ENCODE measurements around the gene PRTFDC1. TPM values are rescaled to one million over a fixed set of nuclear protein-coding genes. Genes with fewer than 3 reads are reported as not detected.
"Not testable (repeated sequence)": the region's sequence is repeated elsewhere in the genome, so short reads cannot be mapped to it uniquely, and the experiment has no call there.

Gene PRTFDC1
- total RNA-seq, 1 donor from 2014 or later: 0.63 TPM

DNA sequence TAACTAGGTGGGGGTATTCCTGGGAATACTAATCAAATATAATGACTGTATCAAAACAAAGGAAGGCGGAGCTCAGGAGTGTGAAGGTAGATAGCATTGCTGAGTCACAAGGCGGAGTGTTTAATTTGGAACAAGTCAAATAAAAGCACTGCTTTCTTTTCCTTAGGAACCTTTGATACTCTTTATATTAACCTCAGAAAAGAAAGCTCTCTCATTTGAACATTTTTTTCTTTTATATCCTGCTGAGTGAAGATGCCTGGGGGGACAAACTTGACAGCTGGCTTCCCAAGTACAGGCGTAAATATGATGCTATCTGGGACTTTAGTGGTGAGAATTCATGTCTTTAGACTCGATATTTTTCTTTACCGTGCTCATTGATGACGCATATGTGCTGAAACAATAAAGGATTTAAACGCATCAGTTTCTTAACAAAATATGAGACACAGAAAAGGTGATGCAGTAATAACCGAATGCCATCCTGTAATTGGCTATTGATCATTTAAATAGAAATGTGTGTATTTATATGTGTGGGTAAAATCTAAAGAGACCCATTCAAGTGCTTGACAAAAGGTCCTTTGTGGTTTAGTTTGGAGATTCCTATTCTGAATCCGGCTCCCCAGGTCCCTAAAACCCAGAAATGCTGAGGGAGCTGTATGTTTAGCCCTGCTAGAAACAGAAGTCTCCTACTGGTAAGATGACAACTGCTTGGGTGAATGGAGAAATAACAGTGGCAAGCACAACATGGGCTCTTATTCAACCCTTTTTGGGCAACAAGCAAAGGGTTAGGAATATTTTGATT is 102.7 kb downstream of the PRTFDC1 start:
- DNase-seq (ENCODE audit: low spot score): no peak

DNA sequence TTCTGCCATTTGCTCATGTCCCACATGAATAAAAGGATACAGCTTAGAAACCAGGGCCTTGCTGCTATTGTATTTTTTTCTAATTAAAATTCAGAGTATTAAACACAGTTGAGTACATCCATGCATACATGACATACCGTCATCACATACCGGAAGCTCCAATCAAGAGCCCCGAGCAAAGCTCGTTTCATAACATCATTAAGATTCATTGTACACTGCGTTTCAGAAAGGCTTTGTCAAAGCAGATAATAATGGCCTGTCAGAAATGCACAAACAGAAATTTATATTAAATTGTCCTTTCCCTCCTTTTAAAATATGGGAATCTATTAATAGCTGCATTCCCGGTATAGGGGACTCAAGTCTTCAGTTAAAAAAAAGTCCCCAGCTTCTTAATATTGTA is 103.4 kb downstream of the PRTFDC1 start:
- no peak for ATAC-seq
- no peak for DNase-seq (ENCODE audit: low spot score)

More for the DNA sequence above, 102.7 kb downstream of the PRTFDC1 start:
- no peak for ATAC-seq

DNA sequence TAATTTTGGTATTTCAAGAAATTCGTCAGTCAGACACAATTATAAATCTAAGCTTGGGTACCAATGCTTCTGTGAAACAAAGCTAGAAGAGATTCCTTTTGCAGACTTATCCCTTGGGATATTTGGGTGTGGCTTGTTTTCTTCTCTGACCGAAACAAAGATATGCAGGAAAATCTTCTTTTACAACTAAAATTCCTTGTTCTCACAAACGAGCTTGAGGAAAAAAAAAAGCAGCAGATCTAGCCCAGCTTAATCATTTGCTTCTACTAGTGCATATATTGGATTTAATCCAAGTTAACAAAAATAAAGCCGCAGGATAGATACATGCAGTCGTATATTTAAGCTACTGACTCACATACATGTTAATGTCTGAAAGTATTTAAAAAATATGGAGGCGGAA is 104.2 kb downstream of the PRTFDC1 start:
- DNase-seq (ENCODE audit: low spot score): no peak
- ATAC-seq: no peak

DNA sequence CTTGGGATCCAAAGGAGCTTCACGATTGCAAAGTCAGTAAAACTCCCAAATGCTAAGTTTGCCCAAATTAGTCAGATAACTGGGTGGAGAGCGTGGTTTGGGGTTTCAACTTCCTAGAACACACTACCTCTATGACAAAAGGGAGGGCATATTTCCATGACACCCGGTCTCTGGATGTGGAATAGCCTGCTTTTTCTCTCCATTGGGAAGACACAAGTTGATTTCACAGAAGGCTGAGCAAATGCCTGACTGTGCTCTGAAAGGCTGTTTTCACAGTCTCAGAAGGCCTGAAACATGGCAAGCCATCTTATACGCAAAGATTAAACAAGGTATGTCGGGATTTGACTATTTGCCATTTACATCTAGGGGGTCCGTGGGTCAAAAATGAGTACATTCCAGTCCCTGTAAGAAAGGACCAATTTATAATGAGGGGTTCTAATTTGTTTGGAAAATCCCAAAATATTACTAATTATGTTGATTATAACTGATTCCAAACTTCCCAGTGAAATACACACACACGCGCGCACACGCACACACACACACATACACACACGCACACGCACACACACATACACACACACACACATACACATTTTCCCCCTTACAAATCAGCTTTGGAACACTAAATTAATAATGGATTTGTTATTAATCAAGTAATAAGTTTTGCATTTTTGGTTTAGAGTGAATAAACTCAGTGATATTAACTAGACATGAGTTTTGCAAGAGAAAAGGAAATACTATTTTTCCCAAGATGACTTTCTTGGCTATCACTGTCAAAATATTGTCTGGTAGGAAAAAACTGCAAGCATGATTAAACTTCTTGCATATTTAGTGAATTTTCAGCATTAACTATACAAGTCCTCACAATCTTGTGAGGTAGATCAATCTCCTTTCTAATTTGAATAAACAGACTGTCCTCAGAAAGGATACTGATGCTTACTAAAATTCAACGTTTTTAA is 105.0 kb downstream of the PRTFDC1 start:
- DNase-seq (ENCODE audit: low spot score) (no peak), ATAC-seq (no peak)

DNA sequence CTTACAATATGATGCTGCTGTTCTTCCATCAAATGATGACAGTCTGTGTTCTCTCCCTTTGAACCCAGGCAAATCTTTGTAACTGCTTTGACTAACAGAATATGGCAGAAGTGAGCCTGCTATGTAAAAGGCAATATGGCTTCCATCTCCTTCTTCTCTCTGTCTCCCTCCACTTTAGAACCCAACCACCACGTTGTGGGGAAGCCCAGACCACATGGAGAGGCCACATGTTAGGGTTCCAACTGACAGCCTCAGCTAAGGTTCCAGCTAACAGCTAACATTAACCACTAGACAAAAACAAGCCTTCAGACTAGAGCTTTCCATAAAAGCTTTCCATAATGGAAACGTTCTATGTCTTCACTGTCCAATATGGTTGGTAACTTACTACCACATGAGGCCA is 107.7 kb downstream of the PRTFDC1 start:
- ATAC-seq (no peak), DNase-seq (ENCODE audit: low spot score) (no peak)

DNA sequence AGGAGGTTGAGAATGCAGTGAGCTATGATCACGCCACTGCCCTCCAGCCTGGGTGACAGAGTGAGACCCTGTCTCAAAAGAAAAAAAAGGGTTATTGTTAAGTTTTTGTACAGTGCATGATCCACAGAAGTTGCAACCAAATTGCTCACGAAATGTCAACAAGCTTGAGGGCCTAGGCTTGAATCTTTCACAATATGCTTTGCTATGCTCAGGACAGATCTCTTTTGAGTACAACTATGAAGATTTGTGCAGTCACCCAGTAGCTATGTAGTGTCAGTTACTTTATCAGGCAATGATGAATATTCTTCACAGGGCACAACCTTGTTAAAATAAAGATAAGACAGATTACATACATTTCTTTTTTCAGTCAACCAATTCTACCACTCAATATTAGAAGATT is 109.2 kb downstream of the PRTFDC1 start:
- DNase-seq (ENCODE audit: low spot score): no peak
- ATAC-seq: no peak

DNA sequence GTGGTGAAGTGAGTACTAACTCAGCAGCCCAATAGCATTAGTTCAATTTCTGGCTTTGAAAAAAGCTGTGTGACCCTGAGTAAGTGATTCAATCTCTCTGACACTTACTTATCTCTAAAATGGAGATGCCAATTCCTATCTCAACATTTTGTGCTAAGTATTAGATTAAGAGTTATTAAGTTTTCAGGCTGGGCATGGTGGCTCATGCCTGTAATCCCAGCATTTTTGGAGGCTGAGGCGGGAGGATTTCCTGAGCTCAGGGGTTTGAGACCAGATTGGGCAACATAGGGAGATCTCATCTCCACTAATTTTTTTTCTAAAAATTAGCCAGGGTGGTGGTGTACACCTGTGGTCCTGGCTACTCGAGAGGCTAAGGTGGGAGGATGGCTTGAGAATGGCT is 109.5 kb downstream of the PRTFDC1 start:
- no peak for DNase-seq (ENCODE audit: low spot score)
- no peak for ATAC-seq

DNA sequence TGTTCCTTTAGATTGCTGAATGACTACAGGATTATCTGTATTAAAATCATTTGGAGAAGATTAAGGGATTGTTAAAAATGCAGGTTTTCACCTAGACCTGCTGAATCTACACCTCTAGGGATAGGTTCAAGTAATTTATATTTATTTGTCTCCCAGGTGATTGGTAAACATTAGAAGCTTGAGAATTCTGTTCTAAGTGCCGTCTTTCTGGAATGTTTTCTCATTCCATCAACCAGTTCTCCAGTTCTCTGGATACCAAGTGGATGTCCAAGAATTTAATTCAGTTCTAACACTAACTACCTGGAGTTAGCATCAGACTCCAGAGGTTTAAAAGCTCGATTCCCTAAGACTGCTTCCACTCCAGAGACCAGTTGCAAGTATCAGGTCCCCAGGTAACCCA is 110.9 kb downstream of the PRTFDC1 start:
- ATAC-seq (no peak), DNase-seq (ENCODE audit: low spot score) (no peak)

DNA sequence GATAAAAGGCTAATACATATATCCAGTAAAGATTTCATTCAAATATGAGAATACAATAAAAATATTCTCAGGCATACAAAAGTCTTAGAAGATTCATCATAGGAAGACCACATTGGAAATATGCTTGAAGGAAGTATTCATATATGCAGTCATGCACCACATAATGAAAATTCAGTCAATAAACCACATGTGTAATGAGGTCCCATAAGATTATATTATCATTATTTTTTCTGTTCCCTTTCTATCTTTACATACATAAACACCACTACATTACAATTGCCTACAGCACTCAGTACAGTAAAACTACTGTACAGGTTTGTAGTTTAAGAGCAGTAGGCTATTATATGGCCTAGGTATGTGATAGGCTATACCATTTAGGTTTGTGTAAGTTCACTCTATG is 111.6 kb downstream of the PRTFDC1 start:
- no peak for ATAC-seq

DNA sequence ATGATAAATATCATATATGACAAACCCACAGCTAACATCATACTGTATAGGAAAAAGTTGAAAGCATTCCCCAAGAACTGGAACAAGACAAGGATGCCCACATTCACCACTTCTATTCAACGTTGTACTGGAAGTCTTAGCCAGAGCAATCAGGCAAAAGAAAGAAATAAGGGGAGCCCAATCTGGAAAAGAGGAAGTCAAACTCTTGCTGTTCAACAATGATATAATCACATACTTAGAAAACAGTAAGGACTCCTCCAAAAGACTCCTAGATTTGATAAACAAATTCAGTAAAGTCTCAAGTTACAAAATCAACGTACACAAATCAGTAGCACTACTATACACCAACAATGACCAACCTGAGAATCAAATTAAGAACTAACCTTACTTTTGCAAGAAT is 114.6 kb downstream of the PRTFDC1 start:
- DNase-seq (ENCODE audit: low spot score); ATAC-seq: not testable (repeated sequence)

More for the DNA sequence above, 111.6 kb downstream of the PRTFDC1 start:
- no peak for DNase-seq (ENCODE audit: low spot score)

DNA sequence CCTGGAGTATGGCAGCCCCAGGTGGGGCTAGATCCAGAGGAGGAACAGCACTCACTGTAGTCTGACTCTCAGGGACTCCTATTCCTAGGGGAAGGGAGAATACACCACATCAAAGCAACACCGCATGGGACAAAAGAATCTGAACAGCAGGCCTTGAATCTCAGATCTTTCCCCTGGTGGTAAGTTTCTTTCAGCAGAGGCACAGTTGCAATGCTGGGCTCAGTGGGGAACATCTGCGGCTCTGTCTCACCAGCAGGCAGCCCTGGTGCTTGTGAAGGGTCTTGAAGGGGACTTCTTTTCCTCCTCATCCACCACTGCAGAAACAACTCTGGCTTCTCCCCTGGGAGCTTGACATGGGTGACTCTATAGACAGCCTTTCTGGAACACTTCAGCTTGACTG is 117.5 kb downstream of the PRTFDC1 start:
- DNase-seq (ENCODE audit: low spot score) (no peak), ATAC-seq (no peak)

DNA sequence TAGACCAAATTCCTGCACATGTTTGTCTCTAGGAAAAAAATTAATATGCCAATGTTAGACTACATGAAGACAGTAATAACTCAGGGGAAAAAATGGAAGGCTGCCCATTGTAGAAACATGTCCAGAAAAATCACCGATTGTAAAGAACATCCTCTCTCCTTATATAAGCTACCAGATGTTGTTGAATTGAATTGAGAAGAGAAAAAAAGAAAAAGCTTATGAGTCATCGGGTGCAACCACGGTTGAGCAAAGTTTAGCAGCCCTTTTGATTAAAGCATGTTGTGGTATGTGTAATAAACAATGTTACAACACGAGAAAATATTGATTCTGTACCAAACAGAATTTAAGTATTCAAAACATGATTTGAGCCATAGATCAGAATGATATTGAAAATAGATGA is 126.4 kb downstream of the PRTFDC1 start:
- no peak for DNase-seq (ENCODE audit: low spot score)
- no peak for ATAC-seq

DNA sequence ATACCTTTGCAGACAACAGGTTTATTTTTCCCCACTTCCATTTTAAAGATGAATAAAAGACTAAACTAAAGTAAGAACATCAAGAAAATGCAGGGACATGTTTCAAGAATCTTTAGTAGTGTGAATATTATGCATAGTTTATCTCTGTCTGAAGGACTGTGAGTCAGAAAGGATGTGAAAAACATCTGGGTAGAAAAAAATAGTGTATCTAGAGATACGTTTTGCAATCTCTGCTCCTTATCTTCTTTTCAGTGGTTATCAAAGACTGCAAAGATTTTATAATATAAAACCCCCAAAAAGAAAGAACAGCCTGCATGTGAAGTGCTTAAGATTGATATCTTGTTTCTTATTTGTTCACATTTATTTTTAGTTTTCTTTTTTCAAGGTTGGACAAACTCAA is 126.9 kb downstream of the PRTFDC1 start:
- ATAC-seq: no peak
- DNase-seq (ENCODE audit: low spot score): no peak

DNA sequence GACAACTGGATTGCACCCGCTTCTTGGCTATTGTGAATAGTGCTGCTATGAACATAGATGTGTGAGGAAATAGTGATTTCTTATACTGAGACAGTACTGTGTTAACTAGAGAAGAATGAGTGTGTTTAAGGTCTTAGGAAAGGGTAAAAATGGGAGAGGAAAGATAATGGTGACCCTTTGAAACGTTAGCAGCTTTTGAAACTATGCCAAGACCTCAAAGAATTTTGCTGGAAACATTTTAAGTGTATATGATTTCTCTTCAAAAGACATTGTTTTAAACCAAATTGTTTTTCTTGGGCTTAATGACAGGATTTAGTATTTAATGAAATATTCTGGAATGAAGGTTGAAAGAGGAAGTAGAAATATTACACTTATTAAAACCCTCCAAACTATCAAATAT is 127.9 kb downstream of the PRTFDC1 start:
- DNase-seq (ENCODE audit: low spot score): no peak
- no peak for ATAC-seq

DNA sequence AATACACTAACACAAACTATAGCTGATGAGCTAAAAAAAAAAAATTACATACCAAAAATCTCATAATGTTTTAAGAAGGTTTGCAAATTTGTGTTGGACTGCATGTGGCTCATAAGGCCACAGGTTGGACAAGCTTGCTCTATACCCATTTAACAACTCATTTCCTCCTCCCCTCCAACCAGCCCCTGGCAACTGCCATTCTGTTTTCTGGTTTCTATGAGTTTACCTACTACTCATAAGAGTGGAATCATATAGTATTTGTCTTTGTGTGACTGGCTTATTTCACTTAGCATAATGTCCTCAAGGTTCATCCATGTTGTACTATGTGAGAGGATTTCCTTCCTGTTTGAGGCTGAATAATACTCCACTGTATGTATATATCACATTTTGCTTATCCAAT is 128.3 kb downstream of the PRTFDC1 start:
- no peak for ATAC-seq

DNA sequence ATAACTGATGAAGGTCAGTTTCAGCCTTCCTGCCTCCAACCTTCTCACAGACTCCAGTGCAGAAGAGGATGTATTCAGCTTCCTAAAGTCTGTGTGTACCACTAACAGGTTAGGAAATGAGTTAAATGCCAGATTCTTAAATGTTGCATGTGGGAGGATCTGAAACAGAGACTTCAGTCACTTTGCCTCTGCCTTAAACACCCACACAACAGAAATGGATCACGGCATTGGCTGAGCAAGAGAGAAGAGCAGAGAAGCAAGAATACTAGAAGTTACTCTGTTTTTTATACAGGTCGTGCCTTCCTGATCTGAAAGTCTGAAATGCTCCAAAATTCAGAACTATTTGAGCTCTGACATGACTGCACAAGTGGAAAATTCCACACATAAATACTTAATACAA is 129.8 kb downstream of the PRTFDC1 start:
- no peak for ATAC-seq
- no peak for DNase-seq (ENCODE audit: low spot score)

More for the DNA sequence above, 128.3 kb downstream of the PRTFDC1 start:
- no peak for DNase-seq (ENCODE audit: low spot score)

DNA sequence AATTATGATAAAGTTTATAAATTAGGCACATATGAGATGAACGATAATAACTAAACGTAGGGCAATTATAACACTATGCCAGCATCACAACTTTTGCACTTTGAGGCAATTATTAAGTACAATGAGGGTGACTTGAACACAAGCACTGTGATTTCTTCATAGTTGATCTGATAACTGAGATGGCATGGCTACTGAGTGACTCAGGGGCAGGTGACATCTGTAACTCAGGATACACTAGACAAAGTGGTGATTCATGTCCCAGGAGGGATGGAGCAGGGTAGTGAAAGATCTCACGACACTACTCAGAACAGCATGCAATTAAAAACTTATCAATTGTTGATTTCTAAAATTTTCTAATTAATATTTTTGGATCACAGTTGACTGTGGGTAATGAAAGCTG is 130.4 kb downstream of the PRTFDC1 start:
- DNase-seq (ENCODE audit: low spot score): no peak
- ATAC-seq: no peak

DNA sequence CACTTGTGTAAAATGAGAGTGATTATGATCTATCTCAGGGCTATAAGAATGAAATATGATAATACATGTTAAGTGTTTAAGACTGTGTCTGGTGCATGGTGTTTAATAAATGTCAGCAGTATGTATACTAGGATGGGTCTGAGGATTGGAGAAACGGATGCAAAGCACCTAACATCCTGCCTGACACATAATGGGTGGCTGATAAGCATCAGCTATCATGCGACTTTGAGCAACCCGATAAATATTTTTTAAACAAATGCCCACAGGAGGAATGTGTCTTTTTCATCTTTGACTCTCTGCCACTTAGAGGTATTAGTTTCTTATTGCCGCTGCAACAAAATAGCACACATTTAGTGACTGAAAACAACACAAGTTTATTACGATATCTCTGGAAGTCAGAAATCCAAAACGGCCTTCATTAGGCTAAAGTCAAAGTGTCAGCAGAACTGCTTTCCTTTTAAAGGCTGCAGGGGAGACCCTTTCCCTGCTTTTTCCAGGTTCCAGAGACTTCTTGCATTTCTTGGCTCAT is 135.5 kb downstream of the PRTFDC1 start:
- no peak for DNase-seq (ENCODE audit: low spot score)
- ATAC-seq: no peak

DNA sequence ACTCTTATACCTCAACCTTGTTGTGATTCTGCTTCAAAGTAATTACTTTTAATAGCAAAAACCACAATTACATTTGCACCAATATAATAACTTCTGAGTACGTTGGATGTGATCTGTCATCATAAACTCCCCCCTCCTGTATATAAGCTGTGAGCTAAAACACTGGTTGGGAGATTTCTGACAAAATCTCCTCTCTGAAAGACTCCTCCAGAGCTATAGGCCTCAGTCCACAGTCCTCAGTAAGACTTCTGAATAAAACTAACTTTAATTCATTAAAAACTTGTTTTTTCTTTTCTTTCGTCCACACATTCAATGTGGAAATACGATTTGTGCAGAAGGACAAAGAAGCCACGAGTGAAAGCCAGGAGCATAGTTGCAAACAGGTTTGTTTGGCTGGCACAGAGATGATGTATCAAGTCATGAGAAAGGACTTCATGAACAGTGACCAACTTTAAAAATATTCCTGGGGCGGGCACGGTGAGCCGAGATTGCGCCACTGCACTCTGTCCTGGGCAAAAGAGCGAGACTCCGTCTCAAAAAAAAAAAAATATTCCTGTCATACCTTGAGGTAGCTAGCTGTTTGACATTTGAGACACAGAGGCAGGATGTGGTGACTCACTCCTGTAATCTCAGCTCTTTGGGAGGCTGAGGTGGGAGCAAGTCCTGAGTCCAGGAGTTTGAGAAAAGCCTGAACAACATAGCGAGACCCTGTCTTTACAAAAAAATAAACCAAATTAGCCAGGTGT is 137.7 kb downstream of the PRTFDC1 start:
- no peak for ATAC-seq

DNA sequence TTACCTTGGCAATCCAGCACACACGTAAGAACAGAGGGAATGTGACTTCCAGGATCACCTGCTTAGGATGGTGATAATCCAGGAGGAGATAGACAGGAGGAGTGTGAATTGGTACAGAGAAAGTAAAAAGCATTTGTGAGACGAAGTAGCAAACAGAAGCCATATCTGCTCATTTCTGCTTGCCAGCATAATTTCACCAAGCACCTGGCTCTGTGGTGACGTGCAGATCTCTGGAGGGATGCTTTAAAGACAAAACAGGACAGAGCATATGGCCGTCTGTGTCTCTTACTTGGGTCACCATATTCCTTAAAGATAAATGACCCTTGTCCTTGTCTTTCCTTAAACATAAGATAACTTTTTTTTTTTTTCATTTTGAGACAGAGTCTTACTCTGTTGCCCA is 138.6 kb downstream of the PRTFDC1 start:
- no peak for ATAC-seq
- no peak for DNase-seq (ENCODE audit: low spot score)

More for the DNA sequence above, 137.7 kb downstream of the PRTFDC1 start:
- DNase-seq (ENCODE audit: low spot score): no peak

DNA sequence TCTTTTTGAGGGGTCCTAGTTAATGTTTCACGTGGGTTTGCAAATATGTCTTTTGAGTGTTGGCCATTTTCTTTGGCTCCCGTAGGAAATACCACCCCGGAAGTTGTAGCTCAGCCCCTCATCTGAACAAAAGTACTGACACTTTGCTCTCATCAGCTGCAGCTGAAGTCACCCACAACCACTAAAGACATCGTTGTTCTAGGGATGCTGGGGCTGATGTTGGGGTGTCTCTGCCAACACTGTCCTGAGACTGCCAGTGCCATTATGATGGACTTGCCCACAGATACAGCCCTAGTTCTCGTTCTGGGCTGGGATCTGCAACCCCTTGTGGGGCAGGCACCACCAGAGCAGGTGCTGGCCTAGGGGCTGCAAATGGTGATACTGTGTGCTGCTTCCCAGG is 146.1 kb downstream of the PRTFDC1 start:
- no peak for ATAC-seq
- DNase-seq (ENCODE audit: low spot score): no peak

Measured in left lobe of liver (tissue), 2 donors.